Endothelial cell of umbilical vein (primary cell): Measurements from ENCODE around the gene CARD11.

ENCODE experiments used
- CTCF ChIP-seq, 2 donors: IDR thresholded peaks; 1 replicate in 1 of 2; 2 replicates in 1 of 2; pipeline ENCODE4 v1.5.1; 2011; ENCODE audit warnings: low read length in 2 of 2, mild to moderate bottlenecking in 2 of 2, moderate library complexity in 2 of 2, control low read depth in 1 of 2, inconsistent platforms in 1 of 2, low read depth in 1 of 2; ENCODE audit not compliant: insufficient read depth in 1 of 2; ENCODE audit errors: extremely low read depth in 1 of 2
- EZH2 ChIP-seq: IDR thresholded peaks from 2 replicates; pipeline ENCODE4 v1.6.1; 2012; ENCODE audit warnings: borderline replicate concordance, low read depth, mild to moderate bottlenecking, moderate library complexity, low read length, inconsistent platforms; ENCODE audit not compliant: severe bottlenecking
- MYC ChIP-seq: IDR thresholded peaks from one replicate; pipeline ENCODE4 v1.6.1; 2011; ENCODE audit warnings: mild to moderate bottlenecking, low read depth, low read length
- POLR2A ChIP-seq: IDR thresholded peaks from 2 replicates; pipeline ENCODE4 v1.6.1; 2012; ENCODE audit warnings: low read depth, mild to moderate bottlenecking, control low read depth, low read length
- POLR2AphosphoS5 ChIP-seq: IDR thresholded peaks from 2 replicates; pipeline ENCODE4 v1.6.1; 2012; ENCODE audit warnings: low read depth, mild to moderate bottlenecking, control low read depth, low read length, moderate library complexity; ENCODE audit not compliant: insufficient read depth
- TF ChIP-seq, protein P1 (sequence below): IDR thresholded peaks from 2 replicates; pipeline ENCODE4 v1.6.1; 2011; ENCODE audit not compliant: insufficient read depth, insufficient read length

GRCh38 chr7:2970307-2970664 is 73.4 kb downstream of the CARD11 start:
- TF ChIP-seq CTCF (IDR thresholded peaks at IDR 0.05; ENCODE audit: extremely low read depth in 1 of 2, insufficient read depth in 1 of 2, low read depth in 1 of 2, low read length in 2 of 2): no peak
- TF ChIP-seq POLR2AphosphoS5: no peak
- TF ChIP-seq, protein P1, sequence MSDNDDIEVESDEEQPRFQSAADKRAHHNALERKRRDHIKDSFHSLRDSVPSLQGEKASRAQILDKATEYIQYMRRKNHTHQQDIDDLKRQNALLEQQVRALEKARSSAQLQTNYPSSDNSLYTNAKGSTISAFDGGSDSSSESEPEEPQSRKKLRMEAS: no peak
- no peak for TF ChIP-seq POLR2A
- TF ChIP-seq MYC: no peak
- no peak for TF ChIP-seq EZH2
